SK-MEL-5 (cell line): ENCODE data around the gene CBARP. TPM values are rescaled to one million over a fixed set of nuclear protein-coding genes. Genes with fewer than 3 reads are reported as not detected.

Experiments used
- DNase-seq: peaks from one replicate; pipeline ENCODE4 v3.0.0-alpha.2; 2016; ENCODE audit warnings: low read depth, low spot score
- in situ Hi-C: cut with HindIII; loops from 2 replicates; pipeline ENCODE4 v1.10.0; 2016; ENCODE audit warnings: low sequenced_read_pairs, high pct_unique_total_duplicates, low pct_unique_long_range_greater_than_20kb
- total RNA-seq: library from RNA; depleted of rRNA; stranded (reverse); fragments of >200 nt; shearing (Covaris generic); gene quantifications from 2 replicates; pipeline ENCODE4 v1.2.3, GENCODE V29; 2014

The CBARP gene
- total RNA-seq, 1 experiment from 2014 or later, result 3.7 TPM

- no peak for DNase-seq
- in situ Hi-C loops, result no loop called here
Observed at GRCh38 chr19:1235625-1236538, 1.9 kb downstream of the CBARP start.

- in situ Hi-C loops, result no loop called here
- no peak for DNase-seq
Observed at GRCh38 chr19:1234955-1235380, 2.8 kb downstream of the CBARP start.

GRCh38 chr19:1234051-1234954 is 3.5 kb downstream of the CBARP start:
- in situ Hi-C loops, result no loop called here
- no peak for DNase-seq

- no peak for DNase-seq
- in situ Hi-C loops, result no loop called here
Observed at GRCh38 chr19:1233115-1233667, 4.6 kb downstream of the CBARP start.

- DNase-seq, result no peak
- in situ Hi-C loops, result no loop called here
Observed at GRCh38 chr19:1232652-1233072, 5.1 kb downstream of the CBARP start.

GRCh38 chr19:1231729-1232637 is 5.8 kb downstream of the CBARP start:
- in situ Hi-C loops, result no loop called here
- no peak for DNase-seq

- in situ Hi-C loops, result no loop called here
Observed at GRCh38 chr19:1230783-1231489, 6.9 kb downstream of the CBARP start.

GRCh38 chr19:1229924-1230782 is 7.7 kb downstream of the CBARP start:
- in situ Hi-C loops, result no loop called here
- no peak for DNase-seq

More at GRCh38 chr19:1230783-1231489, 6.9 kb downstream of the CBARP start:
- DNase-seq, result no peak

GRCh38 chr19:1229056-1229923 is 8.5 kb downstream of the CBARP start:
- no peak for DNase-seq
- in situ Hi-C loops, result no loop called here

GRCh38 chr19:1228161-1228957 is 9.4 kb downstream of the CBARP start:
- no peak for DNase-seq
- in situ Hi-C loops, result no loop called here

GRCh38 chr19:1227304-1228054 is 10.3 kb downstream of the CBARP start:
- in situ Hi-C loops, result no loop called here
- DNase-seq, result peak; percentile 52

GRCh38 chr19:1226522-1227303 is 11.1 kb downstream of the CBARP start:
- no peak for DNase-seq
- in situ Hi-C loops, result no loop called here

GRCh38 chr19:1226227-1226518 is 11.6 kb downstream of the CBARP start:
- no peak for DNase-seq
- in situ Hi-C loops, result no loop called here
